HG02870 (cell line): ENCODE data around the gene GAST.
A peak's percentile ranks its signal among the peaks of the same experiment; 100 is the strongest.
"Not testable (repeated sequence)": the region's sequence is repeated elsewhere in the genome, so short reads cannot be mapped to it uniquely, and the experiment has no call there.

ENCODE experiments used
- ATAC-seq: cut with Tn5 transposase; IDR thresholded peaks from one replicate; pipeline ENCODE4 v1.9.1; 2021; ENCODE audit warnings: mild to moderate bottlenecking, moderate library complexity; ENCODE audit not compliant: unreplicated experiment

The GAST gene

DNA sequence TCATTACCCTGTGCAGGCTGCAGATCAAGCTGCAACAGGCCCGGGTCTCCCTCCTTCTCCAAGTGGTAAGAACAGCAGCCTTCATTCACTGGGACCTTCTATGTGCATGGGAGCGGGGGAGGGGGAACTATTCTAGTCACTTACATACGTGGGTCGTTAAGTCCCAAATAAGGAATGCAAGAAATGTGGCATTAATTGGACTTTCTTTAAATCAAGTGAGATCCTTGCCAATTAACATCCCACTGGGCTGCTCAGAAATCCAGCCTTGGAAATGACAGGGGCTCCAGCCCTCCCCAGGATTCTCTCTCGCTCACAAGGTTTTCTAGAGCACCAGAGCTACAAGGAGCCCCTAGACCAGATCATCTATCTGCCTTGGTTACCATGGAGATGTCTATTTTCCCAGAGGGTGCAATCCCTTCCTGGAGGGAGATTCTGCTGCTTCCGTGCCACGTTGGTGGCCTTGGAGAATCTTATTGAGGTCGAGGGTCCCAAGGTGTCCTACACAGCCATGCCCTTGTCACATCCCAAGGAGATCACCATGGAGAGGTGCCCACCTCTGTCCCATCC, 28.6 kb upstream of the GAST start:
- ATAC-seq = no peak

GRCh38 chr17:41684035-41684434, 28.1 kb upstream of the GAST start:
- no peak for ATAC-seq

GRCh38 chr17:41685753-41686152, 26.4 kb upstream of the GAST start:
- not testable (repeated sequence) for ATAC-seq

GRCh38 chr17:41686281-41686680, 25.9 kb upstream of the GAST start:
- no peak for ATAC-seq

DNA sequence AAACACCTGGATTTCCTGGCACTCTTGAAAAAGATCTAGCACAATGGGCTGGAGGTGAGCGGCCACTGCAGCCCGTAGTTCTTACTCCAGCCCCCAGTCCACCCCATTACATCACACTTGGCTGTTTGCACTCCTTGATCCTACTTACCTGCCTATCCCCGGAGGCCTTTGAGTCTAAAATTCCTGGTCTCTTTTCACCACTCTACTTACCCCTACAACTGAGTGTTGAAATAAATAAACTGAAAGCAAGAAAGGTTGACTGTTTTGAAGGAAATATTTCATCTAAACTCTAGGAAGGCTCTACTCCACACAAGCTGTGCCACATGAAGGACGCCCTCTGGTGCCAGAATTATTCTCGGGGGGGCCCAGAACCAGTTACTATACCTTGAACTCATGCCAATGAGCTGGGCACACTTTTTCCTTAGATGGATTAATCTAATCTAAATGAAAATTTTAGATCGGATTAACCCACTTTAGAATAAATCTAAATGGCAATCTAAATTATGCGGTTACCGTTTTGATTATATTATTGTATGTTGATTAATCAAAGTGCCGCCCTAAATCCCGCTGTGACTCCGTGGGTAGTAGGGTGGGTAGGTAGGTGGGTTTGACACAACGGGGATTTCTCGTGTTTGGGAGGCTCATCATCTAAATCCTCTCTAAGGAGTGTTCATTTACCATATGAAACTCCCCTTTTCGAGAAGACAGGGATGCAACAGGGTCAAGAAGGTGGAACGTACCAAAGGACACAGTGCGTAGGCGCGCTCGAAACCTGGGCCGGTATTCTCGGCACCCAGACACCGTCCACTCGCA, 24.1 kb upstream of the GAST start:
- ATAC-seq = no peak

- ATAC-seq = peak; percentile 63
These were observed 23.3 kb upstream of the GAST start, which contains the start of gene EIF1 for GRCh38 chr17:41688641-41689496. Gene EIF1, plus strand, starts transcription at chr17:41688885. Its CDS starts 154 bp downstream, at chr17:41689039.

- no peak for ATAC-seq
These were observed 22.4 kb upstream of the GAST start for GRCh38 chr17:41689497-41690299.

- ATAC-seq = no peak
These were observed 21.6 kb upstream of the GAST start for GRCh38 chr17:41690497-41690896.

- no peak for ATAC-seq
These were observed 20.9 kb upstream of the GAST start for GRCh38 chr17:41691031-41691777.

GRCh38 chr17:41692722-41693521, 19.2 kb upstream of the GAST start:
- ATAC-seq = no peak

GRCh38 chr17:41695134-41695661, 16.9 kb upstream of the GAST start:
- no peak for ATAC-seq

- no peak for ATAC-seq
These were observed 16.0 kb upstream of the GAST start for GRCh38 chr17:41695954-41696757.

- ATAC-seq = no peak
These were observed 14.8 kb upstream of the GAST start for GRCh38 chr17:41697122-41697962.

DNA sequence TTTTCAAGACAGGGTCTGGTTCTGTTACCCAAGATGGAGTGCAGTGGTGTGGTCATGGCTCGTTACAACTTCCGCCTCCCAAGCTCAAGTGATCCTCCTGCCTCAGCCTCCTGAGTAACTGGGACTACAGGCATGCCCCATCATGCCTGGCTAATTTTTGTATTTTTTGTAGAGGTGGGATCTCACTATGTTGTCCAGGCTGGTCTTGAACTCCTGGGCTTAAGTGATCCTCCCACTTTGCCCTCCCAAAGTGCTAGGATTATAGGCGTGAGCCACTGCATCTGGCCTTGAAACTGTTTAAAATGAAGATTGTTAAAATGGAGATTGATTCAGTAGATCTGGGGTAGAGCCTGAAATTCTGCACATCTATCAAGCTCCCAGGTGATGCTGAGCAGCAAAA, 11.3 kb upstream of the GAST start:
- not testable (repeated sequence) for ATAC-seq

- no peak for ATAC-seq
These were observed 9.4 kb upstream of the GAST start for GRCh38 chr17:41702712-41703111.

GRCh38 chr17:41705271-41705991, 6.7 kb upstream of the GAST start:
- ATAC-seq = no peak
